NT2/D1 (cell line): ENCODE measurements around the gene ADAMTSL5.

ENCODE experiments used
- DNase-seq: peaks from one replicate; pipeline ENCODE4 v3.0.0-alpha.2; 2011; ENCODE audit warnings: low read depth, low spot score
- H3K27me3 ChIP-seq: 2 replicates; pipeline ENCODE4 v1.6.0; 2011; ENCODE audit warnings: mild to moderate bottlenecking; ENCODE audit not compliant: insufficient read length, insufficient read depth
- H3K36me3 ChIP-seq: 2 replicates; pipeline ENCODE4 v1.6.1; 2011; ENCODE audit warnings: mild to moderate bottlenecking, low read length, mixed read lengths; ENCODE audit not compliant: insufficient read depth, insufficient read length
- H3K4me1 ChIP-seq: 2 replicates; pipeline ENCODE4 v1.5.1; 2011; ENCODE audit not compliant: insufficient read depth, insufficient read length
- H3K4me3 ChIP-seq: 2 replicates; pipeline ENCODE4 v1.5.1; 2011; ENCODE audit warnings: low read depth; ENCODE audit not compliant: insufficient read length
- H3K9ac ChIP-seq: 2 replicates; pipeline ENCODE4 v1.6.0; 2011; ENCODE audit warnings: low read depth; ENCODE audit not compliant: insufficient read length
- H3K9me3 ChIP-seq: 2 replicates; pipeline ENCODE4 v1.5.1; 2011; ENCODE audit warnings: mild to moderate bottlenecking, low read length; ENCODE audit not compliant: insufficient read depth
- SUZ12 ChIP-seq: IDR thresholded peaks from 2 replicates; pipeline ENCODE4 v1.6.1; 2011; ENCODE audit not compliant: insufficient read length, insufficient read depth; ENCODE audit errors: extremely low read depth
- YY1 ChIP-seq: IDR thresholded peaks from 2 replicates; pipeline ENCODE4 v1.6.1; 2011; ENCODE audit not compliant: insufficient read length, insufficient read depth
- ZNF274 ChIP-seq: IDR thresholded peaks from 2 replicates; pipeline ENCODE4 v1.6.1; 2011; ENCODE audit warnings: mild to moderate bottlenecking, low read depth, low read length

ADAMTSL5 gene

DNA sequence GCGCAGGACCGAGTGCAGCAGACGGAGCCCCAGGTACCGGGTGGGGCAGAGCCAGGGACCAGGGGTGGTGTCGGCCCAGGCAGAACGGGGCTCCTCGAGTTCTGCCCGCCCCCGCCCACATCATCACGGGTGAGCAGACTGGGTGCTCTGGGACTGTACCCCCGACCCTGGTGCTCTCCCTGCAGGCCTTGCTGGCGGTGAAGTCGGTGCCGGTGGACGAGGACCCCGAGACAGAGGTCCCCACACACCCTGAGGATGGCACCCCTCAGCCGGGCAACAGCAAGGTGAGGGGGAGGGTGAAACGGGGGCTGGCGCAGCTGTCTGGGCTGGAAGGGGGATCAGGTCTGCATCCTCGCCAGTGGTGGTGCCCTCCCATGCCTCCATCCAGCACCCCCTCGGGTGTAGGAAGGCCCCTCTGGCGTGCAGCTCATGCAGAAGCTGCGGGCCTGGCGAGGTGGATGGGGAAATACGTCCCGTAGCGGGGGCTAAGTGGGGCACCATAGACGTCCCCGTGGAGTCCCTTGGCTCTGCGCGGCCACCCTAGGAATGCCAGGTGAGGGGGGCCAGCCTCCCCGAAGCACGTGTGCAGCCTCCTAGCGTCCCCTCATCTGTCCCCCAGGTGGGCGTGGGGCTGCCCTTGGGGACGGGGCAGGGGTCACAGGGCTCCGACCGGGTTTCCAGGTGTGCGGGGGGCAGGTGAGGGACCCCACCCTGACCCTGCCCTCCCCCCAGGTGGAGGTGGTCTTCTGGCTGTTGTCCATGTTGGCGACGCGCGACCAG, 56.5 kb downstream of the ADAMTSL5 start:
- TF ChIP-seq ZNF274: no peak
- TF ChIP-seq SUZ12: no peak
- no peak for TF ChIP-seq YY1
- H3K27me3 ChIP-seq: peaks cover 49% of the 10 kb centered on the region
- no peak overlapping the region for H3K4me3 ChIP-seq

DNA sequence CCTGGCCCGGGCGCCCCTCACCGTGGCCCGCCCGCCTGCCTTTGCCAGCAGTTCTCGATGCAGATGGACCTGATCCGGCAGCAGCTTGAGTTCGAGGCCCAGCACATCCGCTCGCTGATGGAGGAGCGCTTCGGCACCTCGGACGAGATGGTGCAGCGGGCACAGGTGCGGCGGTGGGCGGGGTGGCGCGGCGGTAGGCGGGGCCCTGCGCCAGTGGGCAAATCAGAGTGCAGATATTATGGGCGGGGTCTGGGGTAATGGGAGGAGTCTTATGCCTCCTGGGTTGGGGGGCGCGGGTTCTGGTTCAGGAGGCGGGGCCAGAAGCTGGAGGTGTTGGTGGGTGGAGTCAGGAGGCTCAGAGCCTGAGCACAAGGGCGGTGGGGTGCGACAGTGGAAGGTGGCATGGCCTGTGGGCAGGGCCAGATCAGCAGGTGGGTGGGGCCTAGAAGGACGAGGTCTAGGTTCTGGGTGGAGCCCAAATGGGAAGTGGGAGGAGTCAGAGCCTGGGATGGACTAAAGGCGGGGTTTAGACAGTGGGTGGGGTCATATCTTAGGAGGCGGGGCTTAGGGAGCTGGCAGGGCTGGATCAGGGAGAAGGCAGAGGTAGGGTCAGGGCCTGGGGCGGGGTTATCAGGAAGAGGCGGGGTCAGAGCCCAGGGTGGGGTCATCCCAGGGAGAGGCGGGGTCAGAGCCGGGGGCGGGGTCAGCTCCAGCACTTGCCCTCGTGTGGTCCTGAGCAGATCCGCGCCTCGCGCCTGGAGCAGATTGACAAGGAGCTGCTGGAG, 57.3 kb downstream of the ADAMTSL5 start:
- H3K36me3 ChIP-seq: peaks cover 5% of the 10 kb centered on the region
- peaks cover 56% of the 10 kb centered on the region for H3K27me3 ChIP-seq
- H3K9me3 ChIP-seq: no peaks in the 10 kb centered on the region
- no peak for TF ChIP-seq ZNF274
- TF ChIP-seq SUZ12: no peak
- no peak for TF ChIP-seq YY1
- DNase-seq: no peak
- peaks cover 32% of the 10 kb centered on the region for H3K4me1 ChIP-seq
- H3K4me3 ChIP-seq: no peak overlapping the region
- no peak overlapping the region for H3K9ac ChIP-seq

More for the DNA sequence above, 56.5 kb downstream of the ADAMTSL5 start:
- Histone ChIP-seq H3K9ac (peak overlapping the region; percentile 74), H3K4me1 (peaks cover 32% of the 10 kb centered on the region), H3K36me3 (peaks cover 12% of the 10 kb centered on the region), H3K9me3 (no peaks in the 10 kb centered on the region)
- no peak for DNase-seq
